ENCODE data around the gene FAM117B.
A peak's percentile ranks its signal among the peaks of the same experiment; 100 is the strongest.

FAM117B gene

DNA sequence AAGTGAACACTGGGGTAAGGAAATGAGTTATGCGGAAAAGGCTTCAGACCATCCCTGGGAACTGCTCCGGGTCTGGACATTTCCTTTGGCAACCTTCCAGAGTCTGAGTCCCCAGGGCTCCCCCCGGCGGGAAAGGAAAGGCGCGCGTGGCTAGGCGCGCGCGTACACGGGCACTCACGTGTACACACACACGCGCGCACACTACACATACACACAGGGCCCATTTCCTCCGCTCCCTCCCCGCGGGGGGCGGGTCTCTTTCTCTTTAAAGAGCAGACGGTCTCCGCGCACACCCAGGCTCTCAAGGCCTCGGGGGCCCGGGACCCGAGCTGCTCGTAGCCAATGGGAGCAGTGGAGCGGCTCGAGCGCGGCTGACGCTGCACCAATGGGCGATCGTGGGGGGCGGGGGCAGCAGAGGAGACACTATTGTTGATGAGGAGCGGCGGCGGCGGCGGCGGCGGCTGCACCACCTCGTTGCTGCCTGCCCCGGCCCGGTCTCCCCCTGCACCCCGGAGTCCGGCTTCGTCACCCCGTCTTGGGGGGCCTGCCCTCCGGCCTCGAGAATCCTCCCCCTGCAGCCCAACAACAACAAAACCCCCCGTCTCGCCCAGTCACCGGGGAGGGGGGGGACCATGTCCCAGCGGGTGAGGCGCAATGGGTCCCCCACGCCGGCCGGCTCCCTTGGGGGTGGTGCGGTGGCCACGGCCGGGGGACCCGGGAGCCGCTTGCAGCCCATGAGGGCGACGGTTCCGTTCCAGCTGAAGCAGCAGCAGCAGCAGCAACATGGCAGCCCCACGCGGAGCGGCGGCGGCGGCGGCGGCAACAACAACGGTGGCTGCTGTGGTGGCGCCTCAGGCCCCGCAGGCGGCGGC is at the start of gene FAM117B:
TSS of gene FAM117B (plus strand) at position 414 of the 872 bp plus-strand sequence. CDS start at position 633, 219 bp downstream.
- DNase-seq (ENCODE audit: low read depth in 3 of 3): peak; percentile 96 to 99 (median 97)

DNA sequence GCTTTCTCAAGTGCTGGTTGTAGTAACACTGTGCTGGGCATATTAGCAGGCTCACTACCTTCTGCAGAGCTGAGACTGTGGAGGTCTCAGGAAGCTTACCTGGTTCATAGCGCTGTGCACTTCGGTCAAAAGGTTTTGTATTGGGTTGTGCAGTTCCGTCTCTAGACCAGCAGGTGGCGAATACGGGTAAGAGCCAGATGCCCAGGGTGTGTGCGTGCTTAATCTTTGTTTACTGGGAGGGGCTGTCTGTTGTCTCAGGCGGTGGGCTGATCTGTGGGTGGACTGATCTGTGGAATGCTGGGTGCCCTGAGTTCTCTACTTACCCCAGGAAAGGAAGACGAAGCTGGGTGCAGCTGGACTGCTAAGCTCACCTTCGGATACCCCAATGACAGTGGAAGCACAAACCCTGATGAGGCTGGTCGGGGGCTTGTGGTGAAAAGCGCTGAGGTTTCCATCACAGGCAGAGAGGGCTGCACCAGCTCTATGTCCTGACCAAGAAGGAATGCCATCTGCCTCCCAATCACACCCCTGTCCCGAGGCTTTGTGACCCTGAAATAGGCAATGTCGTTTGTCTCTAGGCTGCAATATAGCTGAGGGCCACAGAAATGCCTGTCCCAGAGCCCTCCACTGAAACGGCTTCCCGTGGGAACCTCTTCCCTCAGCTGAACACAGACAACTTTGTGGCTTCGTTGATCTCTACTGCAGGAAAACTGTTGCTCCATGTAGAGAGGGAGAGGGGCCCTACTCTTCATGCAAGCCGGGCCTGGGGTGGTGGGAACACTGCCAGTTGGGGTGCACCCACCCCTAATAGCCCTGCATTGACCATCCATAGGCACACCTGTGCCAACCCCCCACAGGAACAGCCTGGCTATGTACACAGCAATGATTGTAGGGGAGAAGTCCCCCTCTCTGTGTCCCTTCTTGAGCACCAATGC is 45.9 kb upstream of the FAM117B start:
- peak; percentile 27 to 57 (median 57) for DNase-seq (ENCODE audit: low read depth in 3 of 3)

DNA sequence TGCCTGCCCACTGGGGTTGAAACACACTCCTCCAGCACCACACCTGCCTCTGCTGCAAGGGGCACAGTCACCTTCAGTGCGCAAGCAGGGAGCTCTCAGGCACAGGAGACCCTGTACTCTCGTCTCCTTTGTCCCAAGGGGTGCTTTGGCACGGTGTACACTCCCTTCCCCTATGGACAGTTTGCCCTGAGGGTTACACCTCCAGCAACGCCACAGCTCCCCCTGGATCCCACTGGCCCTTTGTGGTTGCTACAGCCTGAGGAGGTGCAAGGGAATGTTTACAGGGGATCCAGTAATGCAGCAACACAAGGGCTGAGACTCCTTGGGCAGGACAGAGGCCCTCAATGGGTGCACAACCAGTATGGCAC is 45.2 kb upstream of the FAM117B start:
- DNase-seq (ENCODE audit: low read depth in 3 of 3): no peak

DNA sequence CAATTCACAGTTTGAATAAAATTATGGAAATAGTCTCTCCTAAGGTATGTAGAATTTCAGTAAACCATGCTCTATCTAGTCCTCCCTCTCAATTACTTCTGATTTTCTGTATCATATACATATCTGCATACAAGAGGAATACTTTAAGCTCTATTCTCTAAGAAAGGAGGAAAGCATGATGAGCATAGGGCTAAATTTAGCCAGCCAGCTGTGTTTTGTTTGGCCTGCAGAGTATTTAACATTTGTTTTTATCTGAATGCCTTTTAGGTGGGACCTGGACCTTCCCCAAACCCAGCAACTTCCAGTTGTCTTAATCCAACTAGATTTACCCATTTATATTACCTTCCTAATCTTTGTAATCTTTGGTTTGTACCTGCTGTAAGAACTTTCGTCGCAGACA is 42.2 kb upstream of the FAM117B start:
- no peak for DNase-seq (ENCODE audit: low read depth in 3 of 3)

DNA sequence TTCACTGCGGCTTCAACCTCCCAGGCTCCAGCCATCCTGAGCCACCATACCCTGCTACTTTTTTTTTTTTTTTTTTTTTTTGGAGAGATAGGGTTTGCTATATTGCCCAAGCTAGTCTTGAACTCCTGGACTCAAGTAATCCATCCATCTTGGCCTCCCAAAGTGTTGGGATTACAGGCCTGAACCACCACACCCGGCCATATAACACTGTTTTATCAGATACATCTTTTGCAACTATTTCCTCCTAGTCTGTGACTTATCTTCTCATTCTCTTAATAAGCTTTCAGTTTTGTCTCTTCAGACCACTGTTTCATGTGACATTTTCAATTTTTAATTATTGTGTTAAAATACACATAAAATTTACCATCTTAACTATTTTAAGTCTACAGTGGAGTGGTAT is 35.7 kb upstream of the FAM117B start:
- no peak for DNase-seq (ENCODE audit: low read depth in 3 of 3)

DNA sequence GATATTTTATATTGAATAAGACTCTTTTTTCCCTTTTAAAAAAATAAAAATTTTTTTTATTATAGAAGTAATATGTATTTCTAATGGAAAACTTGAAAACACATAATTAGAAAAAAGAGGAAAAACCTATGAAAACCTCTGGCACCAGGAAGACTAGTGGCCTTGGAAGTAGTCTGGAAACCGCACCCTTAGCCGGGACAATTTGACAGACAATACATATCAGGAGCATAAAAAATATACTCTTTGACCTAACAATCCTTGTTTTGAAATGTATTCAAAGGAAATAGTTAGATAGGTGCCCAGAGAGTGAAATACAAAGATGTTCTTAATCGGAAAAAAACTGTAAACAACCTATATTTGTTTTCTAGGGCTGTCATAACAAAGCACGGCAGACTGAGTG is 34.9 kb upstream of the FAM117B start:
- no peak for DNase-seq (ENCODE audit: low read depth in 3 of 3)

DNA sequence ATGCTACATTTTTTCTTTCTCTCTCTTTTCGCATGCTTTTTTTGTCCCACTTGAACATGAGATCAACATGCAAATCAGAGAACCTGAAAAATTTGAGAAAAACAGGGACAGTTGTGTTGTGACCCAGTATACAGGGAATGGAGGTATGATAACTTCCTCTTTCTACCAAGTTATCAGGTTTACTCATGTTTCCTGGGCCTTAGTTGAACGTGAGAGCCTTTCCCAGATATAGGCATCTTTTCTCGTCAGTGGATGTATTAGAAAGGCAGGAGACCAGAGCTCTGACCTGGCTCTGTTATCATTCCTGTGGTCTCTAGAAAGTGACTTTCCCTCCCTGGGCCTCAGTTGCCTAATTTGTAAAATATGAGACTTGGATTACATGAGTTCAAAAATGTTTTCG is 30.1 kb upstream of the FAM117B start:
- DNase-seq (ENCODE audit: low read depth in 3 of 3): no peak

DNA sequence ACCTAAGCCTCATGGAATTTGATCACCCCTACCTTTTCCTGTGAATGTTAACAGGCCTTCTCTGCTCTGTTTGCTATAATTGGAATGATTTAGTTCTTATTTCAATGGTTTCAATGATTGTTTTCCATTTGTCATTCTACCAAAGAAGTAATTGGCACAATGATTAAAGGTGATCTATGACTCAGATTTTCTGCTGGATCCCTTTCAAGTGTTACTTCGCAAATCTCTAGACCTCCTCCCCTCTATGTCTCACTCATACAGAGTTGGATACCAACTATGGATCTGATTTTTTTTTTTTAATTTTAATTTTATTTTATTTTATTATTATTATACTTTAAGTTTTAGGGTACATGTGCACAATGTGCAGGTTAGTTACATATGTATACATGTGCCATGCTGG is 29.6 kb upstream of the FAM117B start:
- DNase-seq (ENCODE audit: low read depth in 3 of 3): no peak

DNA sequence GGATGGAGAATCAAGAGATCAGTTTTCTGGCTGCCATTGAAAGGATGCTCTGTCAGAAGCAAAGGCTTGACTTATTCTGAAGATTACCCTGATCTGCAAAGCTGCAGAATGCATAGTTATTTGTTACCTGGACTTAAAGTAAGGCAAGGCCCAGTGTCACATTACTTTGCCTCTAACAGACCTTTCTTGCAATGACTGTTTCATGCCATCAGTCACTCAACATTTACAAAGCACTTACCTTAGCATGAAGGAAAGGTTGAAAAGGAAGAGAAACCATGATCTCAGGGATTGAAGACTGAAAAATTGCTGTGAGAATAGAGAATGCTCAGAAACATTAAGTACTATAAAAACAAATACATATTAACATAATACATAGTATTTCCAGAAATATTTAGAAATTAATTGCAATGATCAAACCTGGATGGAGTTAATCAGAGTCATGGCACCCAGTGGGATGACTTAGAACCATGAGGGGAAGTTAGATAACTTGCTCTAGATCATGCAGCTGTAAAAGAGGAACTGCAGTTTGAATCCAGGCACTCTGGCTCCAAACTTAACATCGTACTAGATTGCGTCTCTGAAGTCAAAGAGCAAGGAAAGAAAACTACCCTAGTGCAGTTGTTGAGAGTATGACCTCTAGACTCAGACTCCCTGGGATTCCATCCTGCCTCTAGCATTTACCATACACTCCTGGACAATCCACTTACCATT is 26.5 kb upstream of the FAM117B start:
- DNase-seq (ENCODE audit: low read depth in 3 of 3): no peak

DNA sequence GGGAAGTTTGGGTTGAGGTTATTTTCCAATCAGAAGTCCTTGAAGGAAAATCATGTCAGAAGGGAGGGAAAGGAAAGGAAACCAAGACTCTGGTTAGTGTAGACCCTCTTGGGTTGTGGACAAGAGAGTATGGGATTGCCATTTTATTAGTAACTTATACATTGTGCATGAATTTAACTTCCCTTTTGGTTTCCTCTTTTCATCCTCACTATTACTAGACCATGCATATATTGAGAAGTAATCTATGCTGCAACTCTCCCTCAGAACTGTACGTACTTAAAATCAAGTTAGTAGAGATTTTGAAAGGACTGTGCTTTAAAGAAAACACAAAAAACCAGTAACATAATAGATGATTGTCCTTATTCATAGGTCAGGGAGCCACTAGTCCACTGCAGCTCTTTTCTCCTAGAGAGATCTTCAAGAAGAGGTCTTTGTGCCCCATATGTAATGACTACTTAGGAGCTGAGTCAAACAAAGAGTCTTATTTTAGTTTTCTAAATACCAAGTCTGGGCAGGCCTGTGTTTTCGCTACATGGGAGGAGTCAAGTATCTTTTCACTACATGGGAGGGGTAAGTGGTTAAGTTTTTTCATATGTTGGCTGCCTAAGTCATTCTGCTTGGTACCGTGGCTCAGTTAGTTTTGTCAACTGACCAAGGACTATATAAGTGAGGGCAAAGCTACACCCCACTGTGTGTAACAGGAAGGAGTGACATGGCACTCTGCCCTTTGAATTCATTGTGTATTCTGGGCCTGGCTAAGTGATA is 25.2 kb upstream of the FAM117B start:
- DNase-seq (ENCODE audit: low read depth in 3 of 3): no peak

DNA sequence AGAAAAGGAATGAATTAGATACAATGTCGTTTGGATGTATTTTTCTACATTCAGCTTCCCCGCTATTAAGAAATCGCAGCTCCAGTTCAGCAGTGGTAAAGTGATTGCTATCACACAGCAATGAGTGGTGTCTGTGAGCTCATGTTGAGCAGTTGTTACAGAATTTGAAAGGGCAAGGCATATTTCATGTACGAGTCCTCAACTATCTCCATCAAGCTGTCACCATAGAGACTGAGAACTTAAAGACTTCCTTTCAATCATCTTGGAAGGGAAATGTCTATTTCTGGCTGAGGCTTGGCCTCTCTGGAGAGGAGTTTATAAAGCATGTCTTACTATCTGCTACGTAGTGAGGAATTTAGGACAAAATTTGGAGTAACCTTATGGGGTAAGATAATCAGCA is 24.4 kb upstream of the FAM117B start:
- DNase-seq (ENCODE audit: low read depth in 3 of 3): no peak

DNA sequence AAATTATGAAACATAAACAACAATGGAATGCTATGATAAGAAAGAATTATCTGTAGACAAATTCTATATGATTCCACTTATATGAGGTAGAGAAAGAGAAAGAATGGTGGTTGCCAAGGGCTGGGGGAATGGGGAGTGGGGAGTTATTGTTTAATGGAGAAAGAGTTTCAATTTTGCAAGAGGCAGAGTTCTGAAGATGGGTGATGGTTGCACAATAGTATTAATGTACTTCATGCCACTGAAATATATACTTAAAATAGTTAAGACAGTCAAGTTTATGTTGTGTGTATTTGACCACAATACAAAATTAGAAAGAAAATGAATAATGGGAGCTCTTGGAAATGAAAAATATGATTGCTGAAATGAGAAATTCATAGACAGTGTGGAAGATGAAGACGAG is 22.6 kb upstream of the FAM117B start:
- no peak for DNase-seq (ENCODE audit: low read depth in 3 of 3)

DNA sequence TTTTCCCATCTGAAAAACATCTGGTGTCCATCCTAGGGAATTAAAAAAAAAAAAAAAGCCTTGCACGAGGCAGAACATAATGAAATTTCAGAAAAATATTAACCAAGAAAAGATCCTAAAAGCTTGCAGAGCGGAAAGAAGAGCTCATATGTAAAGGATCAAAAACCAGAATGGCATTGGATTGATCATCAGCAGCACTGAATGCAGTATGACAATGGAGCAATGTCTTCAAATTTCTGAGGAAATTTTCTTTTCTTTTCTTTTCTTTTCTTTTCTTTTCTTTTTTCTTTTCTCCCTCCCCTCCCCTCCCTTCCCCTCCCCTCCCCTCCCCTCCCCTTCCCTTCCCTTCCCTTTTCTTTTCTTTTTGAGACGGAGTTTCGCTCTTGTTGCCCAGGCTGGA is 21.3 kb upstream of the FAM117B start:
- no peak for DNase-seq (ENCODE audit: low read depth in 3 of 3)

DNA sequence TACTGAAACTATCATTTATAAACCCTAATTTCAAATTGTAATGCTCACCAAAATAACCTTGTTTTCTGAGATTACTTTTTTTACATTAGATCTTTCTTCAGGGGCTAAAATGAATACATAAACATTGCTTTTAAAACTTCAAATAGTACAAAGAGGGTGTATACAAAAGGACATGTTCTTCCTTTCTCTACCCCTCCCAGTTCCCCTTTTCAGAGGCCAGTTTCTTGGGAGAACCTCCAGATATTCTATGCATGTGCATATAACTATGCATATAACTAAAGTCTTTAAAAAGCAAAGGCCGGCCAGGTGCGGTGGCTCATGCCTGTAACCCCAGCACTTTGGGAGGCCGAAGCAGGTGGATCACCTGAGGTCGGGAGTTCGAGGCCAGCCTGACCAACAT is 10.6 kb upstream of the FAM117B start:
- DNase-seq (ENCODE audit: low read depth in 3 of 3): no peak

DNA sequence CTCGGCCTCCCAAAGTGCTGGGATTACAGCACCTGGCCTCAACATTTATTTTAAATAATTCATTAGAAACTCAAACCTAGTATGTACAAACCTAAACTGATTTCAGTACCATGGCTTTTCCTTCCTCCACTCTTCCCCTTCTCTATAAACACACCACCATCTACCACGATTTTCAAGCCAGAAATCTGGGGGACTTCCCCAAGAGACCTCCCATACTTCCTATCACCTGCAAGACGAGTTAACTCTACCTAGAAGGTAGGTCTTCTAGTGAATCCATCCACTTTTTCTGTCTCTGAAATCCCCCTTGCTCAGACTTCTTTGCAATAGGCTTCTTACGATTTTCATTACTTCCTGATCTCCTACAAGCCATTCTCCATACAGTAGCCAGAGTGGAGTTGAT is 7.7 kb upstream of the FAM117B start:
- DNase-seq (ENCODE audit: low read depth in 3 of 3): no peak

DNA sequence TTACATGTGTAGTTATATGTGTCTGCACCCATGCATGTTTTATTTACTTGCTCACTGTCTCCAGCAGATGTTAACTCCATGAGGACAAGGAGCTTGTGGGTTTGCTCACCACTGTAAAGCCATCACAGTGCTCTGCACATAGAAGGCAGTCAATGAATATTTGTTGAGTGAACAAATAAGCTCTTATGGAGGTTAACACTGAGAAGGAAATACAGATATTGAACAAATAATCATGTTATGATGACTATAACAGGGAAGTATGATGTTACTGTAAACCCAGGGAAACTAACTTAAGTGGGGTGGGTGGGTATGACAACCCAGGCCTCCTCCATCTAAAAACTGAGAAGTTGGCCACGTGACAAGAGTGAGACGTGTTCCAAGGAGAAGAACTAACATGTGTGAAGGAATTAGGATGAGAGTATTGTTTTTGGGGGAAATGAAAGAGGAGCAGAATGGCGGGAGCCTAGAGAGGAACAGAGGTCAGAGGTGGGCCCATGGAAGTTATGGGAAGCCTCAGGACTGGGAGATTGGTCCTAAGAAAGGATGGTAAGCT is 6.0 kb upstream of the FAM117B start:
- no peak for DNase-seq (ENCODE audit: low read depth in 3 of 3)

DNA sequence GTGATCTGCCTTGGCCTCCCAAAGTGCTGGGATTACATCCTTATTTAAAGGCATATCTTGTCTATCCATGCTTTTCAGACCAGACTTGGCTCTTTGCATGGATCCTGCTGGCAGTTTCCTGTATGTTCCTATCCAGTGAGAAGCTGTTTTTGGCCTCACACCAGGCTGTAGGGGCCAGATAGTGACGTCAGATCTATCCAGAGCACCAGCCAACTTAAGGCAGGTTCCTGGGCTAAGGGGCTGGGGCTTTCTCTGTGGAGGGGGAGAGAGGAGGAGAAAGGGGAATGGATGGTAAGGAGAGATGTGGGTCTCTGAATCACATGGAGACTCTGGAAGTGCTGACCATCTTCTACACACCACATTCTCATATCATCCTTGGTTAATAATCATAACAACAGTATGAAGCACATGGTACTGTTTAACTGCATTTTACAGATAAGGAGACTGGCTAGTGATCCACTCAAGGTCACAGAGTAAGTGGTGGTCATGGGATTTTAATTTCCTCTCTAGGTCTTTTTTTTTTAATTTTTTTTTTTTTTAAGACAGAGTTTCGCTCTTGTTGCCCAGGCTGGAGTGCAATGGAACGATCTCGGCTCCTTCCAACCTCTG is 2.0 kb upstream of the FAM117B start:
- no peak for DNase-seq (ENCODE audit: low read depth in 3 of 3)

DNA sequence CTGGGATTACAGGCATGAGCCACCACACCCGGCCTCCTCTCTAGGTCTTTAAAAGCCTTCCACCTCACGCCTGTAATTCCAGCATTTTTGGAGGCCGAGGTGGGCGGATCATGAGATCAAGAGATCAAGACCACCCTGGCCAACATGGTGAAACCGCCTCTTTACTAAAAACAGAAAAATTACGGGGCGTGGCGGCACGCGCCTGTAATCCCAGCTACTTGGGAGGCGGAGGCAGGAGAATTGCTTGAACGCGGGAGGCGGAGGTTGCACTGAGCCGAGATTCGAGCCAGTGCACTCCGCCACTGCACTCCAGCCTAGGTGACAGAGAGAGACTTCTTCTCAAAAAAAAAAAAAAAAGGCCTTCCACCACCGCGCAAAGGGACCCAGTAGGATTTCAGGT is 1.3 kb upstream of the FAM117B start:
- DNase-seq (ENCODE audit: low read depth in 3 of 3): no peak

DNA sequence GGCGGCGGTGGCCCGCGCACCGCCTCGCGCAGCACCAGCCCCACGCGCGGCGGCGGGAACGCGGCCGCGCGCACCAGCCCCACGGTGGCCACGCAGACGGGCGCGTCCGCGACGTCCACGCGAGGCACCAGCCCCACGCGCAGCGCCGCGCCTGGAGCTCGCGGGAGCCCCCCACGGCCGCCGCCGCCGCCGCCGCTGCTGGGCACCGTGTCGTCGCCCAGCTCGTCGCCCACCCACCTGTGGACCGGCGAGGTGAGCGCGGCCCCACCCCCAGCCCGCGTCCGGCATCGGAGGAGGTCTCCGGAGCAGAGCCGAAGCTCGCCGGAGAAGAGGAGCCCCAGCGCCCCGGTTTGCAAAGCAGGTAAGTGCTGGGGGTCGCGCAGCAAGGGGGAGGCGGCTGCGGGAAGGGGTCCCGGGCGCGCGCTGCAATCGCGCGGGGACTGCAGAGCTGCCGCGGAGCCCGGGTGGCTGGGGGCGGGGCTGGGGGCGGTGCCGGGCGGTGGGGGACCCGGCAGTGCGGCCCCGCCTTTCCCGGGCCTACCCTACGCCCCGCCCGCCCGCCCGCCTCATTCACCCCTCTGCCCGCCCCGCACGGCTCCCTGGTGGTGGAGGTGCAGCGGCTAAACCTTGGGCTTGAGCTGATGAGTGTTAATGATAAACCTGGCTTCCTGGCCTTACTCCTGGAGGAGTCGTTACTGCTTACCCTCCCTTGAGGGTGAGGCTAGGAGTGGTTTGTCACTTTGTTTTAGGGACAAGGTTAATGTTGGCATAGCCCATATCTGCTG is 851 bp downstream of the FAM117B start:
- DNase-seq (ENCODE audit: low read depth in 3 of 3): peak; percentile 70 to 85 (median 72)

DNA sequence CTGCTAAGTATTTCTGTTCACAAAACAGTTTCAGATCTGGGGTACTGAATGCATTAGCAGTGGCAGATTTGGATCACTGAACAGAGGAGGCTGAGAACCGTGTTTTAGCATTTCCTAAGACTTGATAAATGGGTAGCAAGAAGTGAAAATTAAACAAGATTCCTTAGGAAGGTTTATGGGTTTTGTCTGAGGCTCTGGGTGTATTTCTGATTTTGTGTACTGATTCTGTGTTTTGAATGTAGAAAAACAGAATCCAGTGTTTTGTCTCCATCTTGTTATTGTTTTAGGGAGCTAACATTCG is 1.4 kb downstream of the FAM117B start:
- DNase-seq (ENCODE audit: low read depth in 3 of 3): no peak
